HG02759 (cell line): ENCODE results near the gene ARHGDIA.

Experiments used
- ATAC-seq: cut with Tn5 transposase; IDR thresholded peaks from one replicate; pipeline ENCODE4 v1.9.1; 2021; ENCODE audit warnings: mild to moderate bottlenecking, moderate library complexity; ENCODE audit not compliant: unreplicated experiment

ARHGDIA gene

DNA sequence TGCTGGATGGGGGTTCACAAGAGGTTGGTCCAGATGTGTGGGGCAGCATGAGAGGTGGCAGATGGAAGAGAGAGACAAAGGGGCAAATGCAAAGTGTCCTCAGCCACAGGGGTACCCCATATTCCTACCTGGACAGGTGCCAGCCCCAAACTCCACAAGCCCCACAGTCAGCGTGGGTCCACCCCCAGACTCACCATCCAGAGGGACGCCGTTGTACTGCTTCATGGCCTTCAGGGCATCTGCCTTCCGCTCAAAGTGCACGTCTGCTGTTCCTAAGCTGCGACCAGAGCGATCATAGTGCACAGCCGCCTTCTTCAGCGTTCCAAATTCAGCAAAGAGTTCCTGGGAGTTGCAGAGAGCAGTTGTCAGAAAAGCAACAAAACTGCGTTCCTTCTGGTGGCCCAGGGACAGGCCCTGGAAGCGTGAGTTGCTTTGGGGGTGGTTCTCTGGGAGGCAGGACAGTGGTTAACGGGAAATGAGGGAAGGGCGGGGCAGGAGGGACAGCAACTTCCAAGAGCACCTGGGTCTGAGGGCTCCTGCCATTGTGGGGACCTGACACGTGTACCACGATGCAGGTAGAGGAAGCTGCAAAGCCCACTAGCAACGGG lies 18.0 kb upstream of the ARHGDIA start:
- ATAC-seq = no peak

DNA sequence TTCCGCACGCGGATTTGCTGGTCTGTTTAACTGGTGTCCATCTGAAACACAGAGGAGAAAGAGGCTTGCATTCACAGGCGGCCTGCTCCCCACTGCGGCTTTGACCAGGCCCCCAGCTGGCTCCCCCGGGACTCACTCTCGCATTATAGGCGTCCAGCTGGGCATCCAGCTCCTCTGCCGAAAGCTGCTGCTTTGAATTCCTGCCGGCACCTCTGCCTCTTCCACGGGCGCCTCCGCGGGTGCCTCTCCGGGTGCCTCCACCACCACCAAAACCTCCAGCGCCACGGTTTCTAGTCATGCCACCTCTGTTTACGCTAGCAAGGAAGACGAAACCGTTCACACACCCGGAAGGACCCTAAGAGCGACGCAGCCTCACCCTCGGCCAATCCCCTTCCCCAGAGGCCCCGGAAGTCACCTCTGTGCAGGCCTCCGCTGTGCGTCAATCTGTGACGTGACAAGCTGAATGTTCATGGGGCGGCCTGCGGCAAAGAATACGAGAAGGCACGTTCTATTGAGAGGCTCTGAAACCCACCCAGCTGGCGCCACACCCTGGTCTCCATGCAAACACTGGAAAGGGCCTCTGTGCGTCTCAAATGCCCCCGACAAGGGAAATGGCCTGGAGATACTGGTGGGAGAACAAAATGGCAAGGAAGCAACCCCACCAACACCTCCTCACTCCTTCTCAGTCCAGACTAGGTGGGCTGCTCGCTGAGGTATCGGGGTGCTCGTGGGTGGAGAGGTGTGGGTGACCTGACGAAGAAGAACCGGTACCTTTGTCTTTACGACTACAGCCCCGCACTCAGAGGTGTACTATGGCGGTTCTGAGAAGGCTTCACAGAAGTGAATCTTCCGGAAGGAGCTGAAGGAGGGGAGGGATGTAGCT lies 17.2 kb upstream of the ARHGDIA start:
- ATAC-seq = no peak

DNA sequence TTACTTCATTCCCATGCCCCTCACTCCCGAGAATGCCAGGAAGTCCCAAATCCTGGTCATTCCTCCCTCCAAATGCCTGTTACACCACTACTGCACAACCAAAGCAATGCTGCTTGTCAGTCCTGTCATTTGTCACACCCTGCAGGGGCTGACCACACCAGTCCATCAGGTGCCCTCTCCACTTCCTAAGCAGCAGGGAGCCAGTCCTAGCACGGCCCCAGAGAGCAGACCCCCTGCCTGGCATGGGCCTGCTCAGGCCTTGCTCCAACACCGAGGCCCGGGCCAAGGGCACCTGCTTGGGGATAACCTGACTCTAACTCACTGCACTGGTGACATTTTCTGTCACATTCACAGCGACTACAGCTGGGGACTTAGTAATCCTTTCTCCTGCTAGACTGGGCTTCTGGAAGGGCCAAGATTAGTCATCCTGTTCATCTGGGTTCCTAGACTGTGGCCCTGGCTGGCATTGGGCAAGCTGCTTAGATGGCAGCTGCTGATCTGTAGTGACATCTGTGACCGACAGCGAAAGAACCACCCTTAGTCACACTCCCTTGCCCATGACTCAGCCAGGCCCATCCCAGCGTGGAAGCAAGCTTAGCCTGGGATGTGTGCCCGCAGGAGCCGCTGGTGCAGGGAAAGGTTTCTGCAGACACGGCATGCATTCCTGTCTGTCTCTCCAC lies 14.9 kb upstream of the ARHGDIA start:
- ATAC-seq = no peak

DNA sequence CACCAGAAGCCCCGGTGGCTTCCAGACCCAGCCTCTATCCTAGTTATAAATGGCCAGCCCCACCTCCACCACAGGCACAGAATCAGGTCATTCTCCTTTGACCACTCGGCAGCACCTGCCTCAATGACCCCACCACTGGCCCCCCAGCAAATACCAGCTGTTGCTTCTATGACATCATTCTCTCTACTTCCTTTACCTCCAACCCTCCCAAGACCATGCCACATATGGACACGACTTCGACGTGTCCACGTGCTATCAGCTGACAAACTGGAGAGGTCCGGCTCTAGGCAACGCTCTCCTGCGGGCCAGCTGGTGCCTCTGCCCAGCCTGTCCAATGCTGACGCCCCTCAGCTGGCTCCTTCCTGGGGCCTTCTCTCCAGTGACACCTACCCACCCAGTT lies 14.3 kb upstream of the ARHGDIA start:
- no peak for ATAC-seq

DNA sequence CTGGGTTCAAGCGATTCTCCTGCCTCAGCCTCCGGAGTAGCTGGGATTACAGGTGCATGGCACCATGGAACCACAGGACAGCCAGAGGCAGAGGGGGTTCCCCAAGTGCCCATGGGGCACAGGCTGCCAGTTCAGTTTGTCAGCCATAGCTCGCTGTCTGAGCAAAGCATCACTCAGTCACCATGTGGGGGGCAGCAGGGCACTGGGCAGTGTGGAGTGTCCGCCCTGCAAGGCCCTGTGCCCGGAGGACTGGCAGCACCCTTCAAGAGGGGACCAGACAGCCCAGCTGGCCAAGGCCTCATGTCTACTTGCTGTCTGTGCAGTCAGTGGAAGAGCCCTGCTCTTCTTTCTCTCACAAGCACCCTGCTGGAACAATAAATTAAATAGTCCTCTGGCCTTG lies 13.8 kb upstream of the ARHGDIA start:
- no peak for ATAC-seq

DNA sequence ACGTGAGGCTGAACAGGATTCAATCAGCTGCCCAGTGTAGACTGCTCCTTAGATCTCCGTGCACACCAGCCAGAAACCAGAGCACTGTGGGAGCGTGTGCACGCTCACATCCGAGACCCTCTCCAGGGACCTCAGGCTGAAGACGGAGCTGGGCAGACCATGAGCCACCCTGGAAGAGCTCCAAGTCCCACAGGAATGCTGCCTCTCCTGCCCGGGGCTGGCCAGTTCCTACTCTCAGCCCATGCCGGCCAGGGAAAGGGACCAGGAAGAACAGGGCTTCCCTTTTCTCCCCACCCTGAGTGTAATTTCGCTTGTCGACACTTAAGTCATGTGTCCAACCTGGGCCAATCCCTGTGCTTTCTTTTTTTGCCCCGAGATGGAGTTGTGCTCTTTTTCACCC lies 13.4 kb upstream of the ARHGDIA start:
- ATAC-seq = no peak

DNA sequence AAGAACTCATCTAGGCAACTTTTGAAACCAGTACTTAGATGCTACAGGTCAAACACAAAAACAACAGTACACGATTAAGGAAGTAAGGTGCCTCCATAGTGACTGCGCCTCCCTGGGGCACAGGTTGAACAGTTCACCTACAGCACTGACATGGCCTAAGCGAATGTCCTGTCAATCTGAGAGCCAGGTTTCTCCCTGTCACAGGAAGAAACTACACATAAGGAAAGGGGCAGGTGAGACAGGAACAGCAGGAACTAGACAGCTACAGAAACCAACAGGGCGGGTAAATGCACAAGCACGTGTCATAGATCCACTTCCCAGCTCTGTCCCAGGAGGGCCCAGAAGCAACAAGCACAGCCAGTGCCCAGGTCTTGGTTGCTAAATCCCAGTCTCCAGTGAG lies 8.0 kb upstream of the ARHGDIA start:
- ATAC-seq = no peak

DNA sequence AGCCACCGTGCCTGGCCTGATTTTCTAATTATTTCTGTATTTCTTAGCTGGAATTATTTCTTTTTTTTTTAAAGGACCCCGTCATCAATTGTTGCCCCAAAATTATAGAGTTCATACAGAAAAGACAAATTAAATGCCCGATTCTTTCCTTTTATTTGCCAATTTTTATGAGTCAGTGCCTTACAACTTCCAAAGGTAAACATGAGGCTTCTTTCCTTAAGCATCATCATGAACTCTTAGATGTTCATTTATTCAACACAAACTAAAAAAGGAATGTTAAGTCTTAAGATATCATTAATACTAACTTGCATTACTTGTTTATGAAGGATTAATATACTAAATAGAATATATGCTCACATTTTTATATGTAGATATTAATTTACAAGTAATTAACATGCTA lies 7.2 kb upstream of the ARHGDIA start:
- no peak for ATAC-seq

DNA sequence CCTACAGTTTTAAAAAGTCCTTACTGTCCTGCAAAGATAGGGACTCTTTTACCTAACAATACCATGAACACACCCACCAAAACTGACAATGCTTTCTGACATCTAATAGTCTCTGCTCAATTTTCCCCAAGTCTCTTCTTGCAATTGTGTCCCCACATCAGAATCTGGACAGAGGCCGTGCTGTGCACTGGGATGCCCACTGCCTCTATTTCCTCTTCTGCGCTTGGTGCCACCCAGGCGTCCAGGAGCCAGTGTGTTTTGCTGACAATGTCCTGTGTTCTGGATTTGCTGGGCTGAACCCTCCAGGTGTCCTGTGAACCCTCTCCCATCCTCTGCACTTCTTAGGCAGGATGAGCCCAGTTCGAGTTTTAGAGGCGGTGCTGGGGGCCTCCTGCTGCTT lies 6.4 kb upstream of the ARHGDIA start:
- ATAC-seq = no peak

DNA sequence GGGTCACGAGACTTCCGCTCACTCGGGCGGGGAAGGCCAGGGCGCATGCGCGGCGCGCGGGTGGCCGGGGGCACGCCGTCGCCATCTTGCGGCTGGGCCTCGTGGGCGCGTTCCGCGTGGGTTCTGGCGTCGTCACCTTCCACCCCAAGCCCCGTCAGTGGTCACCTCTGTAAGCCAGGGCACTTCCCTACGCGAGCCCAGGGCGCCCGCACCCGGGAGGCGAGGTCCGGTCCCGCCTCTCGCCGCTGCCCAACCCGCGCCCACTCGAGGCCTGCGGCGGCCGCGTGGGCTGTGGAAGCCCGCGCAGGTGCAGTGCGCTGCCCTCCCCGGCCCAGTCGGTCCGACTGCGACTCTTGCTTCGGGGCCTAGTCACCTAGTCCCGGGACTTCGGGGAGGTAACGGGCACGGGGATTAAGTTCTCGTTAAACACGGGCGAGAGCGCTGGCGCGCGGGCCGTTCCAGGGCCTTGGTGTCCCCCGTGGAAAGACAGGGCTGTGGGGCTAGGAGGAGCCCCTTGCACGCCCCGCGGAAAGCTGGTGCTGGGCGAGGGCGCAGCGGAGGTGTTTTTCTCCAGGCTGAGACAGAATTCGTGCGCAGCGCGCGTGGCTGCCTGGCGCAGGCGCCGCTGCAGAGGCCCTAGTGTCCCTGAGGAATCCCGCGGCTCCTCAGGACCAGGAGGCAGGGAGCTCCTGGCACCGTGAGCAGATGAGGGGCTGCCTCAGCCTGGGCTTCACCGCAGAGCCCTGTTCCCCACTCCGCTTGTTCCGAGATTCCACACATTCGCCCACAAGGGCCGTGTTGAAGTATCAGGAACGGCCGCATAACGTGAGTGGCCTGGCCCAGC lies 472 bp upstream of the ARHGDIA start:
- peak; percentile 64 for ATAC-seq

DNA sequence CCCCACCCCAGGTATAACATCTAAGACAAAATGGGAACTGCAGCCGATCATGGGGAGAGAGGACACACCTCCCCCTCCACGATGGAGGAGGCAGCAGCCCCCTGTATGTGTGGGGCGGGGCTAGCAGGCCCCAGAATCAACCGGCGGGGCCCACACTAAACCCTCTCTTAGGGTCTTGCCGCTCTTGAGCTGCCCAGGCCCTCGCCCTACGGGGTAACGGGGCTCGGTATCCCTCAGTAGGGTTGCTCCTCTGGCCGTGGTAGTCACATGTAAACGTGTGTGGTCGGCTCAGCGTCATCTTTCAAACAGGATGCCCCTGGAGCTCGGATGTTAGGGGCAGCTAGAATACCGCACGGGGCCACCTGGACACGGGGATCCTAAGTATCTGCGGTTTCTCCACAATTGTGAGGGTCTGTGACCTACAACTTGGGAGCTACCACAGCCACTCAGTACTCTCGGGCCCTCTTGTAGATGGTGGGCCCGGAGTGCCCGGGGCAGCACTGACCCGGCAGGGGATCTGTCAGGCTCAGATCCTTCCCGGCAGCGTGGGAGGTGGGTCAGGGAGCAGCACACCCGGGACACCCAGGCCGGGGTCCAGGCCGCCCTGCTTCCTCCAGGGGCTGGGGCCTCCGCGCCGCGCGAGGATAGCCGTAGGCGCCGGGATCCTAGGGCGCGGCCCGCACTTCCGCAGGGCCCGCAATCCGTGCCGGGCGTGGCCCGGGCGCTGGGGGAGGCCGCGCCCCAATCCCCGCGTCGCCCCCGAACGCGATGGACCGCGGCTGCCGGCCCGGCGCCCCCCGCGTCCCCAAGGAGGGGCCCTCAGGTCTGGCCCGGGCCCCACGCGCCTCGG lies 781 bp downstream of the ARHGDIA start:
- ATAC-seq = peak; percentile 17

DNA sequence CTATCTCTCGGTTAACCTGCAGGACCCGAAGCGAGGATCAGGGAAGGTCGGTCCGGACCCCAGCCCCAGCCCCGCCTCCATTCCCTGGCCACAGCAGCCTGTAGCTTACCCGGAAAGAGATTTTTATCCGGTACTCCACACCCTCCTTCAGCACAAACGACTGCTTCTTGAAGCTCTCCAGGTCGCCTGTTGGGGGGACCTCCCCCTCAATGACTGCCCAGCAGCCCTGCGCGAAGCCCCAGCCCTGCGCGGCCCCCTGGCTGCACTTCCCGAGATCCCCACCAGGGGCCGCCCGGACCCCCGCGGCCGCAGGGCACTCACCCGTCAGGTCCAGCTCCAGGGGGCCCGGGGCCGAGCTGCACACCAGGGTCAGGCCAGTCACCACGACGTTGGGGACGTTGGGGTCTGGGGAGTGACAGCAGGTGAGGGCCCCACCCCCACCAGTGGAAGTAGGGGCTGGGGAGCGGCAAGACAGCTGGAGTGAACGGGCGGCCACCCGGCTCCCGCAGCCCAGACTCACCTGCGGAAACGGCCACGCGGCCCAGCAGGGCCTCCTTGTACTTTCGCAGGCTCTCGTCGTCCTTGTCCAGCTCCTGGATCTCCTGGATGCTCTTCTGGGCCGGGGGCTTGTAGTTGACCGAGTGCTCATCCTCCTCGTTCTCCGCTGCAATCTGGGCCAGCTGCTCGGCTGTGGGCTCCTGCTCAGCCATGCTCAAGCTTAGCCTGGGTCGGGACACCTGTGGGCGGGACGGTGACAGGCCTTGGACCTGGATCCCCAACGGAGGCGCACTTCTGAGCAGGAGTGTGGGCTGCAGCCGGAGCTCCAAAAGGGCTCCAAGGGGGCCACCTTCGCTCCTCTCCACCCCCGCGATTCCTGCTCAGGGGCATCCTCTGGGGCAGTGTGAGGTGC lies 1.7 kb downstream of the ARHGDIA start:
- no peak for ATAC-seq

DNA sequence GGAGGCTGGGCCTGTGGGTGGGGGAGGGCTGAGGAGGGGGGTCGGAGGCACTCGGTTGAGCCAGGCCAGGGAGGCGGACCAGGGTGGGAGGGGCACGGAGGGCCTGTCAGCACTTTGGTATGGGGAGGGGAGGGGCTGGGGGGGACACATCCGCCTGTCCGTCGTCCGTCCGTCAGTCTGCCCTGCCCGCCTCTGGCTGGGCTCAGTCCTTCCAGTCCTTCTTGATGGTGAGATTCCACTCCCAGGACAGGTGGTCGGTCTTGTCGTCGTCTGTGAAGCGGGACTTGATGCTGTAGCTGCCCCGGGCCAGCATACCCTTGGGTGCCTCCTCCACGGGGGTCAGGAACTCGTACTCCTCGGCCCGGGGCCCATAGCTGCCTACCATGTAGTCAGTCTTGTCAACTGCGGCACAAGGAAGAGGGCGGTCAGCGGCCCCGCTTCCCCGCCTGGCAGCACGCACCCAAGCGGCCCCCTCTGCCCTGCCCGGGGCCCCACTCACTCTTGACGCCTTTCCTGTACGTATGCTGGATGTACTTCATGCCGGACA lies 2.4 kb downstream of the ARHGDIA start:
- no peak for ATAC-seq

DNA sequence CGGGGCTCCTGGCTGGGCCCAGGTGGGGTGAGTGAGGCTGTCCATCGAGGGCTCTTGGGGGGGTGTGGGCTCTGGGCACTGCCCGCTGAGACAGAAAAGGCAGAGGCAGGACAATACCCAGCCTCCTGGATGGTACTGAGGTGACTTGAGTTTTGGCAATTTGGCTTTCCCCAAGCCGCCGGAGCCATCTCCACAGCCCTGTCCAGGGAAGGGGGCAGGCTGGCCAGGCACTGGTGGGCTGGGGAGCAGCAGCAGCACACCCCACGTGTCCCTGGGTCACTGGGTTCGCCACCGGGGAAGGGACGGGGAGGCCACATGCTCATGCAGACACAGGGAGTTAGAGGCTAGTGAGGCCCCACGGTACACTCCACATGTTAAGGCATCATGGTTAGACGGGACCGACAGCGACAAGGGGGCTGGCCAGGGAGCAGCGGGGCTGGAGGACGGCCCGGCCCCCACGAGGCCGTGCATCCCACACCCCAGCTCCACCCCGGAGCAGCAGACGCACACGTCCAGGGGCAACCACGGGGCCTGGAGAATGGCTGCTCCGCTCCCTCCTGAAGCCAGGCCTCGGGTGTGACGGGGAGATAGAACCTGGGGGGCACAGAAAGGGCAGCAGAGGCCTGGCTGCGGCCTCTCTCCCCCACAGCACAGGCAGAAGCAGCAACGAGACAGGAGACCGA lies 3.0 kb downstream of the ARHGDIA start:
- ATAC-seq = no peak

DNA sequence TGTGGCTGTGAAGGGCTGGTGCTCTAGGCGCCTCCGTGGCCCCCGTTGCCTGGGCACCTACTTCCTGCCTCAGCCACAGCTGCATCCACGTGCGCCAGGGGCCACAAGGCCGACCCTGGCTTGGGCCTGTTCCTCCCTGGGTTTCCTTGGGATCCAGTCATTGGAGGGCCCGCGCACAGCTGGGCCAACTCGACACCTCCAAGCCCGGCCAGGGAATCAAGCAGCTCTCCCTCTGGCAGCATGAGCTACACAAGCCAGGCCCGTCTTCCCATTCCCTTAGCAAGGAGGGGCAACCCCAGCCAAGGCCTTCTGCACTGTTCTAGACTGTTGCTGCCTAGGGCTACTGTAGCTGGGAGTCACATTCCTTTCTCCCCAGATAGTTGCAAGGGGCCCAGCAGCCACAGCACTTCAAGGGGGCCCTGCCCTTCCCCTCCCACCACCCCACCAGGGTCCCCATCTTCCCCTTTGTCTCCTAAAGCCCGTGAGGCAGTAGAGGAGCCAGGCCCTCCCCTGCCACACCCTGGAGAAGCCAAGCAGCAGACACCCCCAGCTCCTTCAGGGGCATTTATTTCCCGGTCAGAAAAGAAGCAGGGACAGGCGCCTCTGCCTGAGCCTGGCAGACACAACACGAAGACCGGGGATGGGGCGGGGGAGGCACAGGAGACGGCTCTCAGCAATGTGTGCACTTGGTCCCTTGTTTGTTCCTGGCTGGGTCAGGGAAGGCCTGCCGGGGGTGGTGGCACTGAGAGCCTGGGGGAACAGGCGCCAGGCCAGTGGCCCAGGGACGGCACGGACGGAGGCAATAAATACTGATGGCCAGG lies 3.8 kb downstream of the ARHGDIA start:
- no peak for ATAC-seq

DNA sequence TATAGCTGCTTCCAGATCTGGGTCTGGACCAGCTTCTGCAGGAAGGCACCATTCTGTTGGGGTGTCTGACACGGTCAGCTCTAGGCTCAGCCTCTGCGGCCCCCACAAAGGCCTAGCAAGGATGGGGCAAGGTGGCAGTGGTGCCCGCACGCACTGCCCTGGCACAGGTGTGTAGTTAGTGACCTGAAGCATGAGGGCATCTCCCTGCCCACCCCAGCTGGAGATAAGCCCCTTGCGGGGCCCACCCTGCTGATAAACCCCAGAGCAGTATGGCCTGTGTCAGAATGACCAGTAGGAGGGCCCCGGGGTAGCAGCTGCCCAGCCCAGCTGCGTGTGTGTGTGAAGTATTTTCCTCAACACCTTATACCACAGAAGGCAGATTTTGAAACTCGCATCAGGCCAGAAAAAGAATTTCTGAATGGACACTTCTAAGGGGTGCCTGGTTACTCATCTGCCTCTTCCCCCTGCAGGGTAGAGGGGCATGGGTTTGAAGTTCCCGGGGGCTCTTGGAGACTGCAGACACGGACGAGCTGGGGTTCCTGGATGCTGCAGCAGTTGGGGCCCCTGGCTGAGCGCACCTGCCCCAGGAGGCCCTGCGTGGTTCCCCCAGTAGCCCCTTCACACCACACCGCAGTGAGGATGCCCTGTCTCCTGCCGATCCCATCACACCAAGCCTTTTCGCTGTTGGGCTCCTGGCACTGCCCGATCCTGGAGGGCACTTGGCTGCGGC lies 4.5 kb downstream of the ARHGDIA start:
- ATAC-seq = no peak
